WERI-Rb-1 (cell line): ENCODE measurements around the gene SRBD1.

Source experiments
- DNase-seq: peaks from one replicate; pipeline ENCODE4 v3.0.0-alpha.2; 2020
- H3K27ac ChIP-seq: fragments of 250-450 bp; sonication (Bioruptor Pico); 2 replicates; pipeline ENCODE4 v1.5.1; 2020; ENCODE audit warnings: mild to moderate bottlenecking, moderate library complexity
- H3K27me3 ChIP-seq: fragments of 250-450 bp; sonication (Bioruptor Pico); 2 replicates; pipeline ENCODE4 v1.5.1; 2021; ENCODE audit warnings: mild to moderate bottlenecking, low read depth, moderate library complexity; ENCODE audit not compliant: insufficient read depth, severe bottlenecking
- H3K36me3 ChIP-seq: fragments of 250-450 bp; sonication (Bioruptor Pico); 2 replicates; pipeline ENCODE4 v1.5.1; 2020; ENCODE audit warnings: mild to moderate bottlenecking, moderate library complexity
- H3K4me3 ChIP-seq: 2 replicates; pipeline ENCODE4 v1.5.1; 2011; ENCODE audit warnings: low read depth, mild to moderate bottlenecking, control low read depth, low read length
- H3K9me3 ChIP-seq: fragments of 250-450 bp; sonication (Bioruptor Pico); 2 replicates; pipeline ENCODE4 v1.5.1; 2021; ENCODE audit warnings: mild to moderate bottlenecking, moderate library complexity; ENCODE audit not compliant: severe bottlenecking
- TF ChIP-seq, protein P1 (sequence below): IDR thresholded peaks from 2 replicates; pipeline ENCODE4 v1.5.1; 2011; ENCODE audit warnings: low read depth, mild to moderate bottlenecking, control low read depth, inconsistent platforms, low read length

The SRBD1 gene

DNA sequence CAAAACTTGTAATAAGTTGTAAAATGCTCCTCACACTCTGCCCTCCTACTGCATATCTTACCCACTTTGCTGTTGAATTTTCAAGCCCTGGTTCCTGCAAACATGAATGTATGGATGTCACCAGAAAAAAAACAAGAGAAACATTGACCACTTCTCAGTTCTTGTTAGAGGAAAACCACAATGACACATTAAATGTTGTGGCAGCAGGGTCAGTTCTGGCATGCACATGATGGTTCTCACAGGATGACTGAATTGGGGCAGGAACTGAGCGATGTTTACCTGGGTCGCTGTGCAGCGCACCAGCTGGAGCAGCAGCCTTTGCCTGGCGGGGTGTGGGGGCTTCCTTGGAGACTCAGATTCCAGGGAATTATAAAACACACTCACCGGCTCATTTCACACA, 26.4 kb upstream of the SRBD1 start:
- Histone ChIP-seq H3K36me3 (no peaks in the 10 kb centered on the region), H3K27ac (no peak overlapping the region), H3K9me3 (no peaks in the 10 kb centered on the region), H3K27me3 (peaks cover 3% of the 10 kb centered on the region), H3K4me3 (no peak overlapping the region)
- TF ChIP-seq, protein P1, sequence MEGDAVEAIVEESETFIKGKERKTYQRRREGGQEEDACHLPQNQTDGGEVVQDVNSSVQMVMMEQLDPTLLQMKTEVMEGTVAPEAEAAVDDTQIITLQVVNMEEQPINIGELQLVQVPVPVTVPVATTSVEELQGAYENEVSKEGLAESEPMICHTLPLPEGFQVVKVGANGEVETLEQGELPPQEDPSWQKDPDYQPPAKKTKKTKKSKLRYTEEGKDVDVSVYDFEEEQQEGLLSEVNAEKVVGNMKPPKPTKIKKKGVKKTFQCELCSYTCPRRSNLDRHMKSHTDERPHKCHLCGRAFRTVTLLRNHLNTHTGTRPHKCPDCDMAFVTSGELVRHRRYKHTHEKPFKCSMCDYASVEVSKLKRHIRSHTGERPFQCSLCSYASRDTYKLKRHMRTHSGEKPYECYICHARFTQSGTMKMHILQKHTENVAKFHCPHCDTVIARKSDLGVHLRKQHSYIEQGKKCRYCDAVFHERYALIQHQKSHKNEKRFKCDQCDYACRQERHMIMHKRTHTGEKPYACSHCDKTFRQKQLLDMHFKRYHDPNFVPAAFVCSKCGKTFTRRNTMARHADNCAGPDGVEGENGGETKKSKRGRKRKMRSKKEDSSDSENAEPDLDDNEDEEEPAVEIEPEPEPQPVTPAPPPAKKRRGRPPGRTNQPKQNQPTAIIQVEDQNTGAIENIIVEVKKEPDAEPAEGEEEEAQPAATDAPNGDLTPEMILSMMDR = no peak
- DNase-seq = no peak

DNA sequence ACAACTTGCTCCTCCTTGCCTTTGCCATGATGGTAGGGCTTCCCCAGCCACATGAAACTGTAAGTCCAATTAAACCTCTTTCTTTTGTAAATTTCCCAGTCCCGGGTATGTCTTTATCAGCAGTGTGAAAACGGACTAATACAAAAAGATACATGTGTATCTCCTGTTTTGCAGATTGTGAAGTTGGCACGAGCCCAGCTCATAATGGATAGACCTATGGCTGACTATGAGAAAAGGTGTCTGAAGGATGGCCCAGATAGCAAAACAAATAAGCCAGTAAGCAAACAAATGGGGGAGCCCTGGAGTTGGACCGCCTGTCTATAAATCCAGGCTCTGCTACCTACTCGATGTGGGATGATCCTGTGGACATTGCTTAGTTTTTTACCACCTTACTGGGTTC, 24.9 kb upstream of the SRBD1 start:
- no peaks in the 10 kb centered on the region for H3K27me3 ChIP-seq
- H3K4me3 ChIP-seq = no peak overlapping the region
- no peaks in the 10 kb centered on the region for H3K9me3 ChIP-seq
- no peak for DNase-seq
- TF ChIP-seq, protein P1 = no peak
- no peak overlapping the region for H3K27ac ChIP-seq
- H3K36me3 ChIP-seq = no peaks in the 10 kb centered on the region

DNA sequence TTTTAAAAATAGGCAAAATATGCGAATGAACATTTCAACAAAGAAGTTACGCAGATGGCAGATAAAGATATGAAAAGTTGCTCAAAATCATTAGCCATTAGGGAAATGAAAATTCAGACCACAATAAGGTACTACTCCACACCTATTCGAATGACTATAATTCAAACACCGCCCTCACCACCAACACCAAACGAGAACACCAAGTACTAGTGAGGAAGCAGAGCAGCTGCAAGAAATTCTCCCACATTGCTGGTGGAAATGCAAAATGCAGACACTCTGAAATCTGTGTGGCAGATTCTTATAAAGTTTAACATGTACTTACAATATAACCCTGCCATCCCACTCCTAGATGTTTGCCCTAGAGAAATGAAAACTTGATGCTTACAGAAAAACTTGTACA, 23.2 kb upstream of the SRBD1 start:
- Histone ChIP-seq H3K36me3 (no peaks in the 10 kb centered on the region), H3K27me3 (no peaks in the 10 kb centered on the region), H3K4me3 (no peak overlapping the region), H3K27ac (no peak overlapping the region), H3K9me3 (no peaks in the 10 kb centered on the region)
- no peak for DNase-seq
- TF ChIP-seq, protein P1 = no peak

DNA sequence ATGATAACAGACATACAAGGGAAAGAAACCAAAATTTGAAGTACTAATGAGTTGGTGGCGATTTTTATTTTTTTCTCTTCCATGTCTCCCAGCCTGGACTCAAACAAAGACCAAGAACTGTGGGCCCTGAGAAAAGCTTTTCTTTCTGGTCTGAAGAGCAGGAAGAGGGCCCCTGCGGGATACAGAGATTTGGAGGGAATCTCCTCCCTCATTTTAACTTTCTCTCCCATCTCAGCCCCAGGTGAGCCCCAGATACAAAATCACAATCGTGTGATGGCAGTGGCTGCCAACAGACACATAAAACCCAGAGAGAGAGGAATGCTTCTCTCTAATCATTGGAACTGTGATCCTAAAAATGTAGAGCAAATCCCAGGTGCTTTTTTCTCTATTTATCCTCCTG, 20.9 kb upstream of the SRBD1 start:
- TF ChIP-seq, protein P1 = no peak
- Histone ChIP-seq H3K36me3 (no peaks in the 10 kb centered on the region), H3K27me3 (no peaks in the 10 kb centered on the region), H3K4me3 (no peak overlapping the region), H3K27ac (no peak overlapping the region), H3K9me3 (no peaks in the 10 kb centered on the region)
- DNase-seq = no peak

- TF ChIP-seq, protein P1 = no peak
- Histone ChIP-seq H3K27ac (no peak overlapping the region), H3K27me3 (no peaks in the 10 kb centered on the region), H3K36me3 (no peaks in the 10 kb centered on the region), H3K4me3 (no peak overlapping the region), H3K9me3 (no peaks in the 10 kb centered on the region)
- no peak for DNase-seq
Measured at GRCh38 chr2:45631319-45631718, 20.3 kb upstream of the SRBD1 start.

GRCh38 chr2:45629971-45630370, 18.9 kb upstream of the SRBD1 start:
- DNase-seq = no peak
- TF ChIP-seq, protein P1 = no peak
- Histone ChIP-seq H3K27me3 (no peaks in the 10 kb centered on the region), H3K36me3 (no peaks in the 10 kb centered on the region), H3K27ac (no peak overlapping the region), H3K4me3 (no peak overlapping the region), H3K9me3 (no peaks in the 10 kb centered on the region)
